ENCODE results near the gene LECT2. TPM values are rescaled to one million over a fixed set of nuclear protein-coding genes. Genes with fewer than 3 reads are reported as not detected.

LECT2 gene
- total and polyA plus RNA-seq, 9 donors: not detected

DNA sequence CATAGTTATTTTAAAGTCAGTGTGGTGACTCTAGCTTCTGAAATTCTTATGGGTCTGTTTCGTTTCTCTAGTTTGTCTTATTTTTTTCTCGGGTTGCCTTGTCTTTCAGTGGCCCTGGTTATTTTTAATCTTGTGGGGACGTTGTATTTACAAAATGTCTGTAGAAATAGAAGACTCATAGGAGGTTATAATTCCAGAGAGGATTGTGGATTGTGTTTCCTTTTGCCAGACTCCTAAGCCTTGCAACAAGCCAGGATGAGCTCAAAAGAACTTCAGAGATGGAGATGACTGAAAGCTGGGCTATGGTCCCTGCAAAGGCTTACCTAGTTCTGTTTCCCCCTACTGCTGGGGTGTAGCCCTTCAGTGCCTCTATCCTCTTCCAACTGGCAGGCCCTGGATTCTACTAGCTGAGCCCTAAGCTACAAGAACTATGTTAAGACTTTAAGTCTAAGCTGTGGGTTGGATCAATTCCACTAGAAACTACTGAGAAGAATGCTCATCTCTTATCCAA is 32.2 kb upstream of the LECT2 start:
- H3K27me3 ChIP-seq: no peaks in the 10 kb centered on the region
- intact Hi-C loops (cut with DNase I): no loop called here
- H3K9me3 ChIP-seq: no peaks in the 10 kb centered on the region
- no peak overlapping the region for H3K27ac ChIP-seq
- 34 to 42% (median 39%) methylated on average over 3 of the region's 3 CpGs for WGBS, 3 donors
- no peaks in the 10 kb centered on the region for H3K36me3 ChIP-seq
- no peak for DNase-seq
- TF ChIP-seq EP300 (IDR thresholded peaks at IDR 0.05) (no peak), POLR2A (IDR thresholded peaks at IDR 0.05) (no peak)
- TF ChIP-seq, protein P1, sequence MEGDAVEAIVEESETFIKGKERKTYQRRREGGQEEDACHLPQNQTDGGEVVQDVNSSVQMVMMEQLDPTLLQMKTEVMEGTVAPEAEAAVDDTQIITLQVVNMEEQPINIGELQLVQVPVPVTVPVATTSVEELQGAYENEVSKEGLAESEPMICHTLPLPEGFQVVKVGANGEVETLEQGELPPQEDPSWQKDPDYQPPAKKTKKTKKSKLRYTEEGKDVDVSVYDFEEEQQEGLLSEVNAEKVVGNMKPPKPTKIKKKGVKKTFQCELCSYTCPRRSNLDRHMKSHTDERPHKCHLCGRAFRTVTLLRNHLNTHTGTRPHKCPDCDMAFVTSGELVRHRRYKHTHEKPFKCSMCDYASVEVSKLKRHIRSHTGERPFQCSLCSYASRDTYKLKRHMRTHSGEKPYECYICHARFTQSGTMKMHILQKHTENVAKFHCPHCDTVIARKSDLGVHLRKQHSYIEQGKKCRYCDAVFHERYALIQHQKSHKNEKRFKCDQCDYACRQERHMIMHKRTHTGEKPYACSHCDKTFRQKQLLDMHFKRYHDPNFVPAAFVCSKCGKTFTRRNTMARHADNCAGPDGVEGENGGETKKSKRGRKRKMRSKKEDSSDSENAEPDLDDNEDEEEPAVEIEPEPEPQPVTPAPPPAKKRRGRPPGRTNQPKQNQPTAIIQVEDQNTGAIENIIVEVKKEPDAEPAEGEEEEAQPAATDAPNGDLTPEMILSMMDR (IDR thresholded peaks at IDR 0.05): no peak
- H3K4me1 ChIP-seq (ENCODE audit: insufficient read depth): no peaks in the 10 kb centered on the region
- no peak overlapping the region for H3K4me3 ChIP-seq

DNA sequence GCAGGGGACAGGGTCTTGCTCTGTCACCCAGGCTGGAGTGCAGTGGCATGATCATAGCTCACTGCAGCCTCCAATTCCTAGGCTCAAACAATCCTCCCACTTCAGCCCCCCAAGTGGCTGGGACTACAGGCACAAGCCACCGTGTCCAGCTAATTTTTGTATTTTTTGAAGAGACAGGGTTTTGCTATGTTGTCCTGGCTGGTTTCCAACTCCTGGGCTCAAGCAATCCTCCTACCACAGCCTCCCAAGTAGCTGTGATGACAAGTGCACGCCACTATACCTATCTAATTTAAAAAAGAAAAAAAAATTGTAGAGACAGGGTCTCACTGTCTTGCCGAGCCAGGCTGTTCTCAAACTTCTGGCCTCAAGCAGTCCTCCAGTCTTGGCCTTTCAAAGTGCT is 31.6 kb upstream of the LECT2 start:
- 73 to 75% (median 74%) methylated on average over 3 of the region's 3 CpGs for WGBS, 3 donors
- H3K4me1 ChIP-seq (ENCODE audit: insufficient read depth): no peaks in the 10 kb centered on the region
- H3K27ac ChIP-seq: no peak overlapping the region
- H3K27me3 ChIP-seq: no peaks in the 10 kb centered on the region
- intact Hi-C loops (cut with DNase I): no loop called here
- no peaks in the 10 kb centered on the region for H3K36me3 ChIP-seq
- TF ChIP-seq POLR2A (IDR thresholded peaks at IDR 0.05) (no peak), EP300 (IDR thresholded peaks at IDR 0.05) (no peak)
- TF ChIP-seq, protein P1 (IDR thresholded peaks at IDR 0.05): no peak
- H3K4me3 ChIP-seq: no peak overlapping the region
- no peaks in the 10 kb centered on the region for H3K9me3 ChIP-seq
- DNase-seq: no peak

DNA sequence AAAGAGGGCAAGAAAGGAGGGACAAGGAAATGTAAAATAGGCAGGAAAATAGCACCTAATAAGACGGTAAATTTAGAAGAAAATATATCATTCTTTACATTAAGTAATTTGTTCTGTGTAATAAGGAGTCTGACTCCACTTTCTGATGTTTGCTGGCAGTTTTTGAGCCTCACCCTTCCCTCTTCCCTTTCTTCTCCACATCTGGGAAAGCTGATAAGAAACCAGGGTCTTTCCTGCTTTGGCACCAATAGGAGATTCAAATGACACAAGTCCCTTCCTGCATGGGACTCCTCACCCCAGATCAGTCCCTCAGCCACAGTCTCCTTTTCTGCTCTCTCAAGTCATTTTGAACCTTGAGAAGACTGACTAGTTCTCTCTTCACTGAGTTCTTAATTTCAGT is 31.2 kb upstream of the LECT2 start:
- H3K27me3 ChIP-seq: no peaks in the 10 kb centered on the region
- no peak overlapping the region for H3K27ac ChIP-seq
- no peaks in the 10 kb centered on the region for H3K36me3 ChIP-seq
- intact Hi-C loops (cut with DNase I): no loop called here
- no peaks in the 10 kb centered on the region for H3K4me1 ChIP-seq (ENCODE audit: insufficient read depth)
- no peak for DNase-seq
- no peak overlapping the region for H3K4me3 ChIP-seq
- WGBS, 3 donors: 51 to 65% (median 60%) methylated on average over 1 of the region's 1 CpG
- no peaks in the 10 kb centered on the region for H3K9me3 ChIP-seq
- no peak for TF ChIP-seq POLR2A (IDR thresholded peaks at IDR 0.05)
- no peak for TF ChIP-seq EP300 (IDR thresholded peaks at IDR 0.05)
- TF ChIP-seq, protein P1 (IDR thresholded peaks at IDR 0.05): no peak

DNA sequence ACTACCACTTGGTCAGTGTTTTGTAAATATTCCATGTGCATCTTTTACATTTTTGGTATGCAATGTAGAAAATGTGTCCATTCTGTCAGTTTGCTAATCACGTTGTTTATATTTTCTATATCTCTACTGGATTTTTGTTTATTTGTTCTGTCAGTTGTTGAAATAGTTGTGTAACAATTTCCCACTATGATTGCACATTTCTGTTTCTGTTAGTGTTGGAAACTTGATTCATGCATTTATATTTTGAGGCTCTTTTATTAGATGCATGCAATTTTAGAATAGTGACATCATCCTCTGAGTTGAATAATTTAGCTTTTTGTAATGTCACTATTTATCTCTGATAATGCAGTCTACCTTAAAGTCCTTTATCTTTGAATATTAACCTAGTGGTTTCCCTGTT is 25.8 kb upstream of the LECT2 start:
- no peaks in the 10 kb centered on the region for H3K4me1 ChIP-seq (ENCODE audit: insufficient read depth)
- WGBS, 3 donors: 51 to 73% (median 54%) methylated on average over 1 of the region's 1 CpG
- TF ChIP-seq POLR2A (IDR thresholded peaks at IDR 0.05): no peak
- TF ChIP-seq, protein P1 (IDR thresholded peaks at IDR 0.05): no peak
- no peak for TF ChIP-seq EP300 (IDR thresholded peaks at IDR 0.05)
- intact Hi-C loops (cut with DNase I): no loop called here
- H3K27ac ChIP-seq: no peak overlapping the region
- H3K36me3 ChIP-seq: no peaks in the 10 kb centered on the region
- H3K4me3 ChIP-seq: no peak overlapping the region
- no peaks in the 10 kb centered on the region for H3K9me3 ChIP-seq
- no peak for DNase-seq
- no peaks in the 10 kb centered on the region for H3K27me3 ChIP-seq

All from ovary (tissue), 9 donors.